ENCODE data around the gene BRI3.

GRCh38 chr7:98293746-98294145 is 12.3 kb downstream of the BRI3 start:
- TF ChIP-seq POLR2A (IDR thresholded peaks at IDR 0.05; ENCODE audit: low read depth, low read length), result no peak
- no peak for TF ChIP-seq POLR2AphosphoS5 (IDR thresholded peaks at IDR 0.05; ENCODE audit: low read depth, low read length)
- TF ChIP-seq TAF1 (IDR thresholded peaks at IDR 0.05; ENCODE audit: low read depth, low read length), result no peak
- TF ChIP-seq POU2F2 (IDR thresholded peaks at IDR 0.05; ENCODE audit: low read depth, low read length), result no peak
- no peak for TF ChIP-seq SPI1 (IDR thresholded peaks at IDR 0.05; ENCODE audit: low read depth, low read length)
- TF ChIP-seq PAX5 (IDR thresholded peaks at IDR 0.05; ENCODE audit: insufficient read depth, low read length, severe bottlenecking), result no peak

Data from GM12891 (cell line).